Lung (tissue), 12 donors: ENCODE data around the gene LTBP1. TPM values are rescaled to one million over a fixed set of nuclear protein-coding genes. Genes with fewer than 3 reads are reported as not detected.

Experiments used
- ATAC-seq: fragments of 200-7000 bp; cut with Tn5 transposase; one replicate; pipeline ENCODE4 v1.9.1; 2020; ENCODE audit warnings: moderate number of reproducible peaks; ENCODE audit not compliant: insufficient read depth, low FRiP score
- DNase-seq, 3 donors: peaks; one replicate each; pipeline ENCODE4 v3.0.0-alpha.2; 2013 to 2017
- H3K27ac ChIP-seq, 2 donors: one replicate each; pipeline ENCODE4 v1.5.1; 2013; ENCODE audit warnings: mild to moderate bottlenecking in 2 of 2, moderate library complexity in 2 of 2, control low read depth in 1 of 2, inconsistent platforms in 1 of 2, low read depth in 1 of 2, low read length in 1 of 2
- H3K27me3 ChIP-seq, 3 donors: one replicate each; pipeline ENCODE4 v1.5.1; 2013; ENCODE audit warnings: low read length in 2 of 3; ENCODE audit not compliant: control insufficient read depth in 3 of 3, insufficient read depth in 3 of 3
- H3K36me3 ChIP-seq, 4 donors: one replicate each; pipeline ENCODE4 v1.5.1; 2013; ENCODE audit warnings: low read length in 4 of 4, mild to moderate bottlenecking in 1 of 4, moderate library complexity in 1 of 4; ENCODE audit not compliant: control insufficient read depth in 4 of 4, insufficient read depth in 4 of 4
- H3K4me1 ChIP-seq, 5 donors: one replicate each; pipeline ENCODE4 v1.5.1; 2013; ENCODE audit warnings: low read length in 5 of 5, mild to moderate bottlenecking in 2 of 5, moderate library complexity in 1 of 5; ENCODE audit not compliant: control insufficient read depth in 5 of 5, insufficient read depth in 5 of 5
- H3K4me3 ChIP-seq: one replicate; pipeline ENCODE4 v1.5.1; 2013; ENCODE audit warnings: mild to moderate bottlenecking, control low read depth, moderate library complexity
- H3K9ac ChIP-seq, 2 donors: one replicate each; pipeline ENCODE4 v1.5.1; 2013; ENCODE audit warnings: low read length in 2 of 2, control low read depth in 1 of 2; ENCODE audit not compliant: insufficient read depth in 1 of 2
- H3K9me3 ChIP-seq, 4 donors: one replicate each; pipeline ENCODE4 v1.5.1; 2013; ENCODE audit warnings: low read length in 3 of 4, mild to moderate bottlenecking in 1 of 4, moderate library complexity in 1 of 4; ENCODE audit not compliant: control insufficient read depth in 4 of 4, insufficient read depth in 3 of 4
- WGBS, 2 donors: extraction: QIAGEN DNeasy Blood & Tissue Kit; methylation state at CpG; one replicate each; pipeline ENCODE4 v1.1.7; 2013; 5-methylcytosine and 5-hydroxymethylcytosine counted together
- polyA plus RNA-seq, 2 donors: library from polyadenylated mRNA; stranded (reverse); fragments of 200-250 nt; gene quantifications; one replicate each; pipeline ENCODE4 v1.2.1, GENCODE V29; 2013
- total RNA-seq, 2 donors: library from RNA; depleted of rRNA in 1 of 2; stranded (reverse); fragments of >200 nt in 1 of 2; gene quantifications; one replicate each; pipeline ENCODE4 v1.2.1, GENCODE V29; 2014 to 2021
- TF ChIP-seq, protein P1 (sequence below): IDR thresholded peaks from 2 replicates; pipeline ENCODE4 v1.5.1; 2012; ENCODE audit warnings: mild to moderate bottlenecking; ENCODE audit errors: control extremely low read depth, extremely low read depth
- donor health status: control.
- donor health status: control.
- donor health status: Bipolar disorder and iron deficiency.
- donor health status: healthy.
- donor health status: DM: yes; HTN: yes; CAD: no.

LTBP1 gene
- total and polyA plus RNA-seq, 4 donors, result 8.8 to 57.4 (median 28.6) TPM

DNA sequence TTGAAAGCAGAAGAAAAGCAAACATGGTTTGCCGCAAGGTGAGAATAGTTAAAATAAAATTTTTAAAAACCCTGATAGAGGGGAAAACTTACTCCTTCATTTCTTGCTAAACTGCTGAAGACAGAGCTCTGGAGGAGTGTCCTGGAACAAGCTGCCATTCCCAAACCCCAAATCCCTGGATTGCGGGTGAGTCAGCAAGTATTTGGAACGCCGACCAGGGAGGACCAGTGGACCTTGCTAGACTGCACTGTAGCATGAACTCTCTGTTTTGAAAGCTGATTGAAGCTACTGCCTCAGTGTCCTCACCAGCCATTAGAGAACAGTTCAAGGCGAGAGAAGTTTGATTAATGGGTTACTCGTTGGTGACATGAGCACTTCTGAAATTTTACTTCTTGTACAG, 430.3 kb downstream of the LTBP1 start:
- H3K36me3 ChIP-seq, result no peaks in the 10 kb centered on the region
- 84 to 92% methylated on average over 6 of the region's 6 CpGs for WGBS, 2 donors
- peaks cover 0 to 15% (median 0%) of the 10 kb centered on the region in 5 donors for H3K4me1 ChIP-seq
- DNase-seq (no peak), ATAC-seq (no peak)
- no peak overlapping the region for H3K4me3 ChIP-seq
- no peaks in the 10 kb centered on the region for H3K27me3 ChIP-seq
- TF ChIP-seq, protein P1, sequence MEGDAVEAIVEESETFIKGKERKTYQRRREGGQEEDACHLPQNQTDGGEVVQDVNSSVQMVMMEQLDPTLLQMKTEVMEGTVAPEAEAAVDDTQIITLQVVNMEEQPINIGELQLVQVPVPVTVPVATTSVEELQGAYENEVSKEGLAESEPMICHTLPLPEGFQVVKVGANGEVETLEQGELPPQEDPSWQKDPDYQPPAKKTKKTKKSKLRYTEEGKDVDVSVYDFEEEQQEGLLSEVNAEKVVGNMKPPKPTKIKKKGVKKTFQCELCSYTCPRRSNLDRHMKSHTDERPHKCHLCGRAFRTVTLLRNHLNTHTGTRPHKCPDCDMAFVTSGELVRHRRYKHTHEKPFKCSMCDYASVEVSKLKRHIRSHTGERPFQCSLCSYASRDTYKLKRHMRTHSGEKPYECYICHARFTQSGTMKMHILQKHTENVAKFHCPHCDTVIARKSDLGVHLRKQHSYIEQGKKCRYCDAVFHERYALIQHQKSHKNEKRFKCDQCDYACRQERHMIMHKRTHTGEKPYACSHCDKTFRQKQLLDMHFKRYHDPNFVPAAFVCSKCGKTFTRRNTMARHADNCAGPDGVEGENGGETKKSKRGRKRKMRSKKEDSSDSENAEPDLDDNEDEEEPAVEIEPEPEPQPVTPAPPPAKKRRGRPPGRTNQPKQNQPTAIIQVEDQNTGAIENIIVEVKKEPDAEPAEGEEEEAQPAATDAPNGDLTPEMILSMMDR, result no peak
- no peaks in the 10 kb centered on the region for H3K9me3 ChIP-seq
- H3K9ac ChIP-seq, result no peak overlapping the region
- H3K27ac ChIP-seq, result no peak overlapping the region

GRCh38 chr2:33378556-33379210, 431.9 kb downstream of the LTBP1 start:
- peaks cover 0 to 15% (median 0%) of the 10 kb centered on the region in 5 donors for H3K4me1 ChIP-seq
- no peaks in the 10 kb centered on the region for H3K27me3 ChIP-seq
- H3K27ac ChIP-seq, result no peak overlapping the region
- 84 to 90% methylated on average over 4 of the region's 4 CpGs for WGBS, 2 donors
- H3K9me3 ChIP-seq, result no peaks in the 10 kb centered on the region
- H3K36me3 ChIP-seq, result no peaks in the 10 kb centered on the region
- DNase-seq, result no peak
- no peak overlapping the region for H3K4me3 ChIP-seq
- no peak for ATAC-seq
- TF ChIP-seq, protein P1, result no peak
- H3K9ac ChIP-seq, result no peak overlapping the region

DNA sequence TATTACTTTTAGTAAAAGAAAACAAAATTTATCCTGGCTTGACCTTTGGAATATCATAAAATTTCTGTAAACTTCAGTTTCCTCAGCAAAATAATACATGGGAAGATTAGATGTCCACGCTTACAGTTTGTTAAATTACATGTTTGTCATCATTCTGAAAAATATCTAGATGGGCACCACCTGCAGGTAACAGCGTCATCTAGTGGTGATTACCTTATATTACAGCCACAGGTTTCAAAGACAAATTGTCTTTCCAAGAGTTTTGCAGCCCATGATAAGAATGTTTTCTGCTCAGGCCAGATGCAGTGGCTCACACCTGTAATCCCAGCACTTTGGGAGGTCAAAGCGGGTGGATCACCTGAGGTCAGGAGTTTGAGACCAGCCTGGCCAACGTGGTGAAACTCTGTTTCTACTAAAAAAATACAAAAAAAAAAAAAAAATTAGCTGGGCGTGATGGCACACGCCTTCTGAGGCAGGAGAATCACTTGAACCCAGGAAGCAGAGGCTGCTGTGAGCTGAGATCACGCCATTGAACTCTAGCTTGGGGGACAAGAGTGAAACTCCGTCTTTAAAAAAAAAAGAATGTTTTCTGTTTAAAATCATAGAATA, 433.4 kb downstream of the LTBP1 start:
- Histone ChIP-seq H3K27ac (no peak overlapping the region), H3K36me3 (no peaks in the 10 kb centered on the region), H3K4me3 (no peak overlapping the region), H3K9me3 (no peaks in the 10 kb centered on the region), H3K4me1 (peaks cover 0 to 18% (median 2%) of the 10 kb centered on the region in 5 donors), H3K27me3 (no peaks in the 10 kb centered on the region), H3K9ac (no peak overlapping the region)
- ATAC-seq (no peak), DNase-seq (no peak)
- TF ChIP-seq, protein P1, result no peak
- WGBS, 2 donors, result 76 to 80% methylated on average over 8 of the region's 8 CpGs
